GM18858 (cell line): ENCODE measurements around the gene SLC7A11.
"Not testable (repeated sequence)": the region's sequence is repeated elsewhere in the genome, so short reads cannot be mapped to it uniquely, and the experiment has no call there.

ENCODE experiments used
- ATAC-seq: cut with Tn5 transposase; IDR thresholded peaks from one replicate; pipeline ENCODE4 v1.9.1; 2021; ENCODE audit not compliant: unreplicated experiment

Gene SLC7A11

GRCh38 chr4:138243369-138243768, 1.2 kb upstream of the SLC7A11 start:
- no peak for ATAC-seq

GRCh38 chr4:138242834-138243156, 646 bp upstream of the SLC7A11 start:
- ATAC-seq: no peak

GRCh38 chr4:138241281-138242075, 671 bp downstream of the SLC7A11 start:
- ATAC-seq: no peak

GRCh38 chr4:138239491-138239890, 2.7 kb downstream of the SLC7A11 start:
- no peak for ATAC-seq

- ATAC-seq: no peak
These were observed 3.4 kb downstream of the SLC7A11 start for GRCh38 chr4:138238521-138239292.

- ATAC-seq: not testable (repeated sequence)
These were observed 5.0 kb downstream of the SLC7A11 start for GRCh38 chr4:138237132-138237531.

- ATAC-seq: peak; percentile 4
These were observed 6.1 kb downstream of the SLC7A11 start for GRCh38 chr4:138236037-138236436.

GRCh38 chr4:138235419-138235952, 6.7 kb downstream of the SLC7A11 start:
- ATAC-seq: peak; percentile 69

GRCh38 chr4:138234248-138234647, 7.9 kb downstream of the SLC7A11 start:
- ATAC-seq: no peak

GRCh38 chr4:138233313-138234034, 8.7 kb downstream of the SLC7A11 start:
- ATAC-seq: no peak

GRCh38 chr4:138232364-138232763, 9.8 kb downstream of the SLC7A11 start:
- no peak for ATAC-seq

GRCh38 chr4:138230048-138230447, 12.1 kb downstream of the SLC7A11 start:
- no peak for ATAC-seq

GRCh38 chr4:138229160-138229559, 13.0 kb downstream of the SLC7A11 start:
- ATAC-seq: no peak

- no peak for ATAC-seq
These were observed 15.8 kb downstream of the SLC7A11 start for GRCh38 chr4:138226351-138226750.

GRCh38 chr4:138225477-138225876, 16.7 kb downstream of the SLC7A11 start:
- ATAC-seq: no peak

GRCh38 chr4:138224614-138225013, 17.5 kb downstream of the SLC7A11 start:
- no peak for ATAC-seq

- ATAC-seq: peak; percentile 44
These were observed 18.8 kb downstream of the SLC7A11 start for GRCh38 chr4:138223231-138223910.

- ATAC-seq: no peak
These were observed 20.1 kb downstream of the SLC7A11 start for GRCh38 chr4:138222046-138222445.

GRCh38 chr4:138218976-138219375, 23.2 kb downstream of the SLC7A11 start:
- ATAC-seq: no peak

GRCh38 chr4:138217567-138217966, 24.6 kb downstream of the SLC7A11 start:
- no peak for ATAC-seq
